ENCODE measurements around the gene QSER1. TPM values are rescaled to one million over a fixed set of nuclear protein-coding genes. Genes with fewer than 3 reads are reported as not detected.

Gene QSER1
- total RNA-seq, 1 experiment from 2014 or later = 74.0 TPM

DNA sequence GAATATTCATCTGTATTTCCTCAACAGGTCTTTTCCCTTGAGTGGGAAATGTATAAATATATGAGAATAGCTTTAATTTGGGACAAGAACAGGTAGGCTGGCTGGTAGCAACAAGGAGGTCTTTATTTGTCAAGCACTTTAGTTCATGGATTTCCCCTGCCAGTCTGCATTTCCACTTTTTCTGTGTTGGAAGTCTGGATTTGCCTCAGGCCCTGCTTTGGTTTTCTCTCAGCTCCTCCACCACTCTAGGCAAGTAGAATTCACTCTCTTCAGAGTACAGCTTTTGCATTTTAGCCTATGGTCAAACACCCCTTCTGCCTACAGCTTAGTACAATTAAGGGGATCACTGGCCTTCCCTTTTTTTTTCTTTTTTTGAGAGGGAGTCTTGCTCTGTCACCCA, 57.1 kb downstream of the QSER1 start (continued):
- TF ChIP-seq, protein P1, sequence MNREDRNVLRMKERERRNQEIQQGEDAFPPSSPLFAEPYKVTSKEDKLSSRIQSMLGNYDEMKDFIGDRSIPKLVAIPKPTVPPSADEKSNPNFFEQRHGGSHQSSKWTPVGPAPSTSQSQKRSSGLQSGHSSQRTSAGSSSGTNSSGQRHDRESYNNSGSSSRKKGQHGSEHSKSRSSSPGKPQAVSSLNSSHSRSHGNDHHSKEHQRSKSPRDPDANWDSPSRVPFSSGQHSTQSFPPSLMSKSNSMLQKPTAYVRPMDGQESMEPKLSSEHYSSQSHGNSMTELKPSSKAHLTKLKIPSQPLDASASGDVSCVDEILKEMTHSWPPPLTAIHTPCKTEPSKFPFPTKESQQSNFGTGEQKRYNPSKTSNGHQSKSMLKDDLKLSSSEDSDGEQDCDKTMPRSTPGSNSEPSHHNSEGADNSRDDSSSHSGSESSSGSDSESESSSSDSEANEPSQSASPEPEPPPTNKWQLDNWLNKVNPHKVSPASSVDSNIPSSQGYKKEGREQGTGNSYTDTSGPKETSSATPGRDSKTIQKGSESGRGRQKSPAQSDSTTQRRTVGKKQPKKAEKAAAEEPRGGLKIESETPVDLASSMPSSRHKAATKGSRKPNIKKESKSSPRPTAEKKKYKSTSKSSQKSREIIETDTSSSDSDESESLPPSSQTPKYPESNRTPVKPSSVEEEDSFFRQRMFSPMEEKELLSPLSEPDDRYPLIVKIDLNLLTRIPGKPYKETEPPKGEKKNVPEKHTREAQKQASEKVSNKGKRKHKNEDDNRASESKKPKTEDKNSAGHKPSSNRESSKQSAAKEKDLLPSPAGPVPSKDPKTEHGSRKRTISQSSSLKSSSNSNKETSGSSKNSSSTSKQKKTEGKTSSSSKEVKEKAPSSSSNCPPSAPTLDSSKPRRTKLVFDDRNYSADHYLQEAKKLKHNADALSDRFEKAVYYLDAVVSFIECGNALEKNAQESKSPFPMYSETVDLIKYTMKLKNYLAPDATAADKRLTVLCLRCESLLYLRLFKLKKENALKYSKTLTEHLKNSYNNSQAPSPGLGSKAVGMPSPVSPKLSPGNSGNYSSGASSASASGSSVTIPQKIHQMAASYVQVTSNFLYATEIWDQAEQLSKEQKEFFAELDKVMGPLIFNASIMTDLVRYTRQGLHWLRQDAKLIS (CRISPR knock-in tag; IDR thresholded peaks at IDR 0.05; ENCODE audit: borderline replicate concordance) = no peak
- TF ChIP-seq FOXK1 (CRISPR knock-in tag; IDR thresholded peaks at IDR 0.05) = no peak

GRCh38 chr11:32952421-32952820, 59.8 kb downstream of the QSER1 start:
- POLR2A ChIA-PET = no interaction called here
- Mint-ChIP-seq H3K9me3 (no peaks in the 10 kb centered on the region), H3K4me3 (no peak overlapping the region), H3K4me1 (peaks cover 27% of the 10 kb centered on the region), H3K27me3 (ENCODE audit: low read depth) (no peaks in the 10 kb centered on the region), H3K36me3 (peaks cover 26% of the 10 kb centered on the region), H3K27ac (no peak overlapping the region)
- CTCF ChIA-PET = no interaction called here
- ATAC-seq (no peak), DNase-seq (ENCODE audit: low spot score) (no peak)
- TF ChIP-seq, protein P1 (CRISPR knock-in tag; IDR thresholded peaks at IDR 0.05; ENCODE audit: borderline replicate concordance) = no peak
- TF ChIP-seq NFYB (CRISPR knock-in tag; conservative IDR thresholded peaks at IDR 0.05; ENCODE audit: low read depth) (no peak), SOX15 (CRISPR knock-in tag; IDR thresholded peaks at IDR 0.05) (no peak), RELA (CRISPR knock-in tag; IDR thresholded peaks at IDR 0.05; ENCODE audit: borderline replicate concordance) (no peak), ZNF138 (CRISPR knock-in tag; conservative IDR thresholded peaks at IDR 0.05) (no peak)
- TF ChIP-seq, protein P2, sequence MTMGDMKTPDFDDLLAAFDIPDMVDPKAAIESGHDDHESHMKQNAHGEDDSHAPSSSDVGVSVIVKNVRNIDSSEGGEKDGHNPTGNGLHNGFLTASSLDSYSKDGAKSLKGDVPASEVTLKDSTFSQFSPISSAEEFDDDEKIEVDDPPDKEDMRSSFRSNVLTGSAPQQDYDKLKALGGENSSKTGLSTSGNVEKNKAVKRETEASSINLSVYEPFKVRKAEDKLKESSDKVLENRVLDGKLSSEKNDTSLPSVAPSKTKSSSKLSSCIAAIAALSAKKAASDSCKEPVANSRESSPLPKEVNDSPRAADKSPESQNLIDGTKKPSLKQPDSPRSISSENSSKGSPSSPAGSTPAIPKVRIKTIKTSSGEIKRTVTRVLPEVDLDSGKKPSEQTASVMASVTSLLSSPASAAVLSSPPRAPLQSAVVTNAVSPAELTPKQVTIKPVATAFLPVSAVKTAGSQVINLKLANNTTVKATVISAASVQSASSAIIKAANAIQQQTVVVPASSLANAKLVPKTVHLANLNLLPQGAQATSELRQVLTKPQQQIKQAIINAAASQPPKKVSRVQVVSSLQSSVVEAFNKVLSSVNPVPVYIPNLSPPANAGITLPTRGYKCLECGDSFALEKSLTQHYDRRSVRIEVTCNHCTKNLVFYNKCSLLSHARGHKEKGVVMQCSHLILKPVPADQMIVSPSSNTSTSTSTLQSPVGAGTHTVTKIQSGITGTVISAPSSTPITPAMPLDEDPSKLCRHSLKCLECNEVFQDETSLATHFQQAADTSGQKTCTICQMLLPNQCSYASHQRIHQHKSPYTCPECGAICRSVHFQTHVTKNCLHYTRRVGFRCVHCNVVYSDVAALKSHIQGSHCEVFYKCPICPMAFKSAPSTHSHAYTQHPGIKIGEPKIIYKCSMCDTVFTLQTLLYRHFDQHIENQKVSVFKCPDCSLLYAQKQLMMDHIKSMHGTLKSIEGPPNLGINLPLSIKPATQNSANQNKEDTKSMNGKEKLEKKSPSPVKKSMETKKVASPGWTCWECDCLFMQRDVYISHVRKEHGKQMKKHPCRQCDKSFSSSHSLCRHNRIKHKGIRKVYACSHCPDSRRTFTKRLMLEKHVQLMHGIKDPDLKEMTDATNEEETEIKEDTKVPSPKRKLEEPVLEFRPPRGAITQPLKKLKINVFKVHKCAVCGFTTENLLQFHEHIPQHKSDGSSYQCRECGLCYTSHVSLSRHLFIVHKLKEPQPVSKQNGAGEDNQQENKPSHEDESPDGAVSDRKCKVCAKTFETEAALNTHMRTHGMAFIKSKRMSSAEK (CRISPR knock-in tag; IDR thresholded peaks at IDR 0.05; ENCODE audit: borderline replicate concordance) = no peak

GRCh38 chr11:32953700-32954099, 61.1 kb downstream of the QSER1 start:
- no peaks in the 10 kb centered on the region for H3K9me3 Mint-ChIP-seq
- ChIA-PET CTCF (no interaction called here), POLR2A (no interaction called here)
- DNase-seq (ENCODE audit: low spot score) = no peak
- peaks cover 20% of the 10 kb centered on the region for H3K4me1 Mint-ChIP-seq
- H3K4me3 Mint-ChIP-seq = no peak overlapping the region
- TF ChIP-seq NFATC4 (CRISPR knock-in tag; IDR thresholded peaks at IDR 0.05) = no peak
- TF ChIP-seq, protein P3, sequence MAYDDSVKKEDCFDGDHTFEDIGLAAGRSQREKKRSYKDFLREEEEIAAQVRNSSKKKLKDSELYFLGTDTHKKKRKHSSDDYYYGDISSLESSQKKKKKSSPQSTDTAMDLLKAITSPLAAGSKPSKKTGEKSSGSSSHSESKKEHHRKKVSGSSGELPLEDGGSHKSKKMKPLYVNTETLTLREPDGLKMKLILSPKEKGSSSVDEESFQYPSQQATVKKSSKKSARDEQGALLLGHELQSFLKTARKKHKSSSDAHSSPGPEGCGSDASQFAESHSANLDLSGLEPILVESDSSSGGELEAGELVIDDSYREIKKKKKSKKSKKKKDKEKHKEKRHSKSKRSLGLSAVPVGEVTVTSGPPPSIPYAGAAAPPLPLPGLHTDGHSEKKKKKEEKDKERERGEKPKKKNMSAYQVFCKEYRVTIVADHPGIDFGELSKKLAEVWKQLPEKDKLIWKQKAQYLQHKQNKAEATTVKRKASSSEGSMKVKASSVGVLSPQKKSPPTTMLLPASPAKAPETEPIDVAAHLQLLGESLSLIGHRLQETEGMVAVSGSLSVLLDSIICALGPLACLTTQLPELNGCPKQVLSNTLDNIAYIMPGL (CRISPR knock-in tag; IDR thresholded peaks at IDR 0.05) = no peak
- TF ChIP-seq, protein P4, sequence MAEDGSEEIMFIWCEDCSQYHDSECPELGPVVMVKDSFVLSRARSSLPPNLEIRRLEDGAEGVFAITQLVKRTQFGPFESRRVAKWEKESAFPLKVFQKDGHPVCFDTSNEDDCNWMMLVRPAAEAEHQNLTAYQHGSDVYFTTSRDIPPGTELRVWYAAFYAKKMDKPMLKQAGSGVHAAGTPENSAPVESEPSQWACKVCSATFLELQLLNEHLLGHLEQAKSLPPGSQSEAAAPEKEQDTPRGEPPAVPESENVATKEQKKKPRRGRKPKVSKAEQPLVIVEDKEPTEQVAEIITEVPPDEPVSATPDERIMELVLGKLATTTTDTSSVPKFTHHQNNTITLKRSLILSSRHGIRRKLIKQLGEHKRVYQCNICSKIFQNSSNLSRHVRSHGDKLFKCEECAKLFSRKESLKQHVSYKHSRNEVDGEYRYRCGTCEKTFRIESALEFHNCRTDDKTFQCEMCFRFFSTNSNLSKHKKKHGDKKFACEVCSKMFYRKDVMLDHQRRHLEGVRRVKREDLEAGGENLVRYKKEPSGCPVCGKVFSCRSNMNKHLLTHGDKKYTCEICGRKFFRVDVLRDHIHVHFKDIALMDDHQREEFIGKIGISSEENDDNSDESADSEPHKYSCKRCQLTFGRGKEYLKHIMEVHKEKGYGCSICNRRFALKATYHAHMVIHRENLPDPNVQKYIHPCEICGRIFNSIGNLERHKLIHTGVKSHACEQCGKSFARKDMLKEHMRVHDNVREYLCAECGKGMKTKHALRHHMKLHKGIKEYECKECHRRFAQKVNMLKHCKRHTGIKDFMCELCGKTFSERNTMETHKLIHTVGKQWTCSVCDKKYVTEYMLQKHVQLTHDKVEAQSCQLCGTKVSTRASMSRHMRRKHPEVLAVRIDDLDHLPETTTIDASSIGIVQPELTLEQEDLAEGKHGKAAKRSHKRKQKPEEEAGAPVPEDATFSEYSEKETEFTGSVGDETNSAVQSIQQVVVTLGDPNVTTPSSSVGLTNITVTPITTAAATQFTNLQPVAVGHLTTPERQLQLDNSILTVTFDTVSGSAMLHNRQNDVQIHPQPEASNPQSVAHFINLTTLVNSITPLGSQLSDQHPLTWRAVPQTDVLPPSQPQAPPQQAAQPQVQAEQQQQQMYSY (CRISPR knock-in tag; IDR thresholded peaks at IDR 0.05) = no peak
- no peak for TF ChIP-seq HMGA2 (CRISPR knock-in tag; IDR thresholded peaks at IDR 0.05)
- H3K27me3 Mint-ChIP-seq (ENCODE audit: low read depth) = no peaks in the 10 kb centered on the region
- peaks cover 29% of the 10 kb centered on the region for H3K36me3 Mint-ChIP-seq
- peak; percentile 53; the same call in 1 of the 2 replicates for ATAC-seq
- peak overlapping the region; percentile 73 for H3K27ac Mint-ChIP-seq
